SK-MEL-5 (cell line): ENCODE data around the gene SETX. TPM values are rescaled to one million over a fixed set of nuclear protein-coding genes. Genes with fewer than 3 reads are reported as not detected.

Experiments
- DNase-seq: peaks from one replicate; pipeline ENCODE4 v3.0.0-alpha.2; 2016; ENCODE audit warnings: low read depth, low spot score
- in situ Hi-C: cut with HindIII; loops from 2 replicates; pipeline ENCODE4 v1.10.0; 2016; ENCODE audit warnings: low sequenced_read_pairs, high pct_unique_total_duplicates, low pct_unique_long_range_greater_than_20kb
- total RNA-seq: library from RNA; depleted of rRNA; stranded (reverse); fragments of >200 nt; shearing (Covaris generic); gene quantifications from 2 replicates; pipeline ENCODE4 v1.2.3, GENCODE V29; 2014

Gene SETX
- total RNA-seq, 1 experiment from 2014 or later: 58.2 TPM

- DNase-seq: no peak
- in situ Hi-C loops: no loop called here
Measured at GRCh38 chr9:132238026-132238972, 116.5 kb downstream of the SETX start.

- no peak for DNase-seq
- in situ Hi-C loops: no loop called here
Measured at GRCh38 chr9:132237481-132237880, 117.3 kb downstream of the SETX start.

- in situ Hi-C loops: no loop called here
- DNase-seq: no peak
Measured at GRCh38 chr9:132236662-132237311, 118.0 kb downstream of the SETX start.

- peak; percentile 81 for DNase-seq
- in situ Hi-C loops: no loop called here
Measured at GRCh38 chr9:132235894-132236661, 118.7 kb downstream of the SETX start.

- no peak for DNase-seq
- in situ Hi-C loops: no loop called here
Measured at GRCh38 chr9:132235125-132235524, 119.7 kb downstream of the SETX start.

- no peak for DNase-seq
- in situ Hi-C loops: no loop called here
Measured at GRCh38 chr9:132234535-132234934, 120.3 kb downstream of the SETX start.

- in situ Hi-C loops: no loop called here
- no peak for DNase-seq
Measured at GRCh38 chr9:132233138-132233537, 121.6 kb downstream of the SETX start.

GRCh38 chr9:132232522-132232921 lies 122.3 kb downstream of the SETX start:
- DNase-seq: no peak
- in situ Hi-C loops: no loop called here

- in situ Hi-C loops: no loop called here
- no peak for DNase-seq
Measured at GRCh38 chr9:132231019-132231701, 123.6 kb downstream of the SETX start.

GRCh38 chr9:132230605-132231004 lies 124.2 kb downstream of the SETX start:
- in situ Hi-C loops: no loop called here
- no peak for DNase-seq

- in situ Hi-C loops: no loop called here
- no peak for DNase-seq
Measured at GRCh38 chr9:132228062-132228461, 126.7 kb downstream of the SETX start.

- in situ Hi-C loops: no loop called here
- DNase-seq: no peak
Measured at GRCh38 chr9:132226571-132227430, 128.0 kb downstream of the SETX start.

GRCh38 chr9:132224645-132225044 lies 130.1 kb downstream of the SETX start:
- in situ Hi-C loops: no loop called here
- no peak for DNase-seq

- in situ Hi-C loops: no loop called here
- DNase-seq: no peak
Measured at GRCh38 chr9:132221941-132222340, 132.8 kb downstream of the SETX start.

- DNase-seq: no peak
- in situ Hi-C loops: no loop called here
Measured at GRCh38 chr9:132218208-132218607, 136.6 kb downstream of the SETX start.

- in situ Hi-C loops: no loop called here
- no peak for DNase-seq
Measured at GRCh38 chr9:132216861-132217619, 137.7 kb downstream of the SETX start.
